H1 (cell line): ENCODE results near the gene POLR2C. TPM values are rescaled to one million over a fixed set of nuclear protein-coding genes. Genes with fewer than 3 reads are reported as not detected.
"Not testable (repeated sequence)": the region's sequence is repeated elsewhere in the genome, so short reads cannot be mapped to it uniquely, and the experiment has no call there.

Experiments used
- CTCF ChIA-PET: fragments of 300-600 bp; sonication (Branson Sonifier 250); formaldehyde crosslinking; loops from one replicate; lab custom pipeline; 2021; ENCODE audit not compliant: partially characterized antibody; lab: Charles Lee
- POLR2A ChIA-PET: fragments of 300-600 bp; sonication (Branson Sonifier 250); formaldehyde crosslinking; loops from one replicate; lab custom pipeline; 2021; ENCODE audit warnings: inconsistent platforms; ENCODE audit not compliant: partially characterized antibody; lab: Charles Lee
- DNase-seq, 2 experiments: peaks; one replicate each; pipeline versions ENCODE4 v3.0.0 to v3.0.0-alpha.2; 2010 to 2022; ENCODE audit warnings: low spot score in 2 of 2, low read depth in 1 of 2, mixed read lengths in 1 of 2
- FAIRE-seq: peaks from 2 replicates; lab custom pipeline; 2011; peaks lifted over from hg19 to GRCh38; lab: Jason Lieb, UNC
- H2AFZ ChIP-seq: 2 replicates; pipeline ENCODE4 v1.8.1; 2012; ENCODE audit warnings: low read length, inconsistent platforms
- H2AK5ac ChIP-seq: 2 replicates; pipeline ENCODE4 v1.6.1; 2013; ENCODE audit warnings: low read depth, low read length
- H2BK120ac ChIP-seq: replicated peaks from 2 replicates; pipeline ENCODE3; 2013; ENCODE audit warnings: low read depth, low read length, inconsistent platforms
- H2BK12ac ChIP-seq: 2 replicates; pipeline ENCODE4 v1.6.1; 2013; ENCODE audit warnings: low read depth, low read length
- H2BK15ac ChIP-seq: 2 replicates; pipeline ENCODE4 v1.6.1; 2013; ENCODE audit warnings: low read length
- H2BK20ac ChIP-seq: 2 replicates; pipeline ENCODE4 v1.6.1; 2013; ENCODE audit warnings: low read length
- H2BK5ac ChIP-seq: 2 replicates; pipeline ENCODE4 v1.6.1; 2013; ENCODE audit warnings: low read depth, low read length
- H3K14ac ChIP-seq: 2 replicates; pipeline ENCODE4 v1.6.1; 2013; ENCODE audit warnings: inconsistent platforms; ENCODE audit not compliant: insufficient read length
- H3K18ac ChIP-seq: 2 replicates; pipeline ENCODE4 v1.6.1; 2013; ENCODE audit warnings: low read length; ENCODE audit errors: extremely low read depth
- H3K23ac ChIP-seq: 2 replicates; pipeline ENCODE4 v1.6.1; 2013; ENCODE audit warnings: inconsistent platforms; ENCODE audit not compliant: insufficient read length
- H3K23me2 ChIP-seq: 2 replicates; pipeline ENCODE4 v1.6.1; 2013; ENCODE audit warnings: low read depth, low read length
- H3K27ac ChIP-seq: 2 replicates; pipeline ENCODE4 v1.6.1; 2011; ENCODE audit warnings: low read depth, low read length, inconsistent platforms
- H3K27me3 ChIP-seq, 4 experiments: replicated peaks in 1 of 4; 1 replicate in 1 of 4; 2 replicates in 3 of 4; pipeline versions ENCODE4 v1.6.1 to v1.8.1; 2011 to 2013; ENCODE audit warnings: low read length in 3 of 4, mild to moderate bottlenecking in 3 of 4, inconsistent platforms in 2 of 4, mixed read lengths in 2 of 4, moderate library complexity in 1 of 4; ENCODE audit not compliant: control insufficient read depth in 3 of 4, insufficient read depth in 3 of 4; ENCODE audit errors: extremely low read depth in 1 of 4
- H3K36me3 ChIP-seq, 4 experiments: 2 replicates each; pipeline versions ENCODE4 v1.6.1 to v1.8.1; 2011 to 2013; ENCODE audit warnings: mild to moderate bottlenecking in 4 of 4, low read length in 3 of 4, moderate library complexity in 2 of 4, control low read depth in 1 of 4, inconsistent platforms in 1 of 4; ENCODE audit not compliant: insufficient read depth in 4 of 4, control insufficient read depth in 2 of 4
- H3K4ac ChIP-seq: replicated peaks from 2 replicates; pipeline ENCODE3; 2013; ENCODE audit warnings: low read length, low read depth, mixed read lengths, inconsistent platforms; ENCODE audit not compliant: insufficient read length
- H3K4me1 ChIP-seq, 4 experiments: replicated peaks in 1 of 4; 1 replicate in 1 of 4; 2 replicates in 3 of 4; pipeline versions ENCODE4 v1.6.1 to v1.8.1; 2011 to 2013; ENCODE audit warnings: low read length in 3 of 4, inconsistent platforms in 2 of 4, mixed read lengths in 1 of 4; ENCODE audit not compliant: insufficient read depth in 4 of 4, control insufficient read depth in 3 of 4
- H3K4me2 ChIP-seq, 2 experiments: 2 replicates each; pipeline versions ENCODE4 v1.6.1 to v1.8.1; 2011 to 2013; ENCODE audit warnings: low read depth in 2 of 2, low read length in 2 of 2, control low read depth in 1 of 2, inconsistent platforms in 1 of 2, mild to moderate bottlenecking in 1 of 2; ENCODE audit not compliant: insufficient read depth in 1 of 2
- H3K4me3 ChIP-seq, 4 experiments: fragments of 200-600, 300-600 bp in 1 of 4; sonication (generic), shearing (Covaris generic), sonication (Bioruptor Twin) in 1 of 4; 2 replicates each; pipeline versions ENCODE4 v1.5.1 to v1.8.1; 2011 to 2016; ENCODE audit warnings: low read length in 4 of 4, low read depth in 3 of 4, control low read depth in 2 of 4, inconsistent platforms in 2 of 4, mild to moderate bottlenecking in 2 of 4, mixed read lengths in 1 of 4, moderate library complexity in 1 of 4; ENCODE audit not compliant: insufficient read depth in 2 of 4; ENCODE audit errors: extremely low read depth in 1 of 4
- H3K56ac ChIP-seq: replicated peaks from 2 replicates; pipeline ENCODE3; 2013; ENCODE audit warnings: low read depth, mild to moderate bottlenecking, mixed read lengths, low read length, inconsistent platforms; ENCODE audit not compliant: insufficient read length
- H3K79me1 ChIP-seq: 2 replicates; pipeline ENCODE4 v1.6.1; 2013; ENCODE audit warnings: low read depth, low read length, control low read depth
- H3K79me2 ChIP-seq, 2 experiments: 2 replicates each; pipeline versions ENCODE4 v1.6.1 to v1.8.1; 2012 to 2013; ENCODE audit warnings: low read length in 2 of 2, mild to moderate bottlenecking in 2 of 2, inconsistent platforms in 1 of 2; ENCODE audit not compliant: insufficient read depth in 2 of 2, control insufficient read depth in 1 of 2
- H3K9ac ChIP-seq, 4 experiments: replicated peaks in 1 of 4; 1 replicate in 1 of 4; 2 replicates in 3 of 4; pipeline versions ENCODE4 v1.6.1 to v1.8.1; 2011 to 2013; ENCODE audit warnings: low read depth in 3 of 4, low read length in 3 of 4, control low read depth in 2 of 4, mild to moderate bottlenecking in 2 of 4, moderate library complexity in 2 of 4, inconsistent platforms in 1 of 4; ENCODE audit errors: extremely low read depth in 1 of 4
- H3K9me3 ChIP-seq, 2 experiments: 2 replicates each; pipeline versions ENCODE4 v1.6.1 to v1.8.1; 2012 to 2013; ENCODE audit warnings: mild to moderate bottlenecking in 2 of 2, moderate library complexity in 2 of 2, control low read depth in 1 of 2, inconsistent platforms in 1 of 2, low read depth in 1 of 2, low read length in 1 of 2, mixed read lengths in 1 of 2; ENCODE audit not compliant: insufficient read depth in 2 of 2
- H4K20me1 ChIP-seq, 2 experiments: replicated peaks in 1 of 2; 2 replicates each; pipeline versions ENCODE3 to v1.8.1; 2011 to 2013; ENCODE audit warnings: inconsistent platforms in 2 of 2, low read length in 2 of 2, mild to moderate bottlenecking in 1 of 2; ENCODE audit not compliant: insufficient read depth in 2 of 2, control insufficient read depth in 1 of 2
- H4K5ac ChIP-seq: 2 replicates; pipeline ENCODE4 v1.6.1; 2013; ENCODE audit warnings: low read length, low read depth, mixed read lengths, inconsistent platforms; ENCODE audit not compliant: insufficient read length
- H4K8ac ChIP-seq: 2 replicates; pipeline ENCODE4 v1.8.0; 2013; ENCODE audit warnings: mild to moderate bottlenecking, moderate library complexity, low read length, inconsistent platforms; ENCODE audit not compliant: insufficient read depth; ENCODE audit errors: extremely low read depth
- H4K91ac ChIP-seq: replicated peaks from 2 replicates; pipeline ENCODE3; 2013; ENCODE audit warnings: low read length, mixed read lengths, inconsistent platforms; ENCODE audit not compliant: insufficient read length
- WGBS, 2 experiments: shearing (Covaris generic) in 1 of 2; methylation state at CpG; one replicate each; pipeline versions ENCODE4 v1.1.6 to v1.1.7; 2013 to 2015; ENCODE audit warnings: low lambda C conversion rate in 2 of 2, mixed read lengths in 2 of 2, inconsistent platforms in 1 of 2, low coverage in 1 of 2, missing lambda C conversion rate in 1 of 2; ENCODE audit not compliant: insufficient replicate concordance in 2 of 2, insufficient coverage in 1 of 2, insufficient read length in 1 of 2; ENCODE audit errors: extremely low coverage in 1 of 2, missing lambda C conversion rate in 1 of 2; 5-methylcytosine and 5-hydroxymethylcytosine counted together
- polyA plus RNA-seq, 7 experiments: library from polyadenylated mRNA; depleted of rRNA in 3 of 7; stranded (reverse) in 5 of 7; unstranded in 2 of 7; fragments of >200 nt in 5 of 7; fragments of 200-250 nt in 2 of 7; gene quantifications; 1 replicate in 5 of 7; 2 replicates in 1 of 7; 4 replicates in 1 of 7; pipeline versions ENCODE4 v1.2.1 to v1.2.3, GENCODE V29; 2011 to 2013; ENCODE audit warnings: missing spikeins in 2 of 7, mixed read lengths in 2 of 7
- total RNA-seq: library from RNA; stranded (reverse); fragmentation: NEBNext Ultra II Directional; extraction: Animal tissue kit (Norgen Biotek cat#: 25700); gene quantifications from 2 replicates; pipeline ENCODE4 v1.2.1, GENCODE V29; 2021

POLR2C gene
- total and polyA plus RNA-seq, 2 of the 8 experiments (the other 6 are each of a cell fraction or from before 2014, with no cell fraction given): 72.5 to 132 TPM

GRCh38 chr16:57440551-57440950 is 21.9 kb upstream of the POLR2C start:
- H2BK12ac ChIP-seq, H2AFZ ChIP-seq, H3K14ac ChIP-seq, H2BK20ac ChIP-seq, H2BK120ac ChIP-seq, H3K27ac ChIP-seq, H4K20me1 ChIP-seq, H3K4ac ChIP-seq, DNase-seq, H4K91ac ChIP-seq, H3K4me1 ChIP-seq, H3K23me2 ChIP-seq, H3K79me1 ChIP-seq, H2BK15ac ChIP-seq, H3K27me3 ChIP-seq, H3K4me2 ChIP-seq, H4K8ac ChIP-seq, H3K56ac ChIP-seq, H3K9ac ChIP-seq, H3K18ac ChIP-seq, H3K9me3 ChIP-seq, H4K5ac ChIP-seq, POLR2A ChIA-PET, H2AK5ac ChIP-seq, H3K23ac ChIP-seq, H3K4me3 ChIP-seq, H2BK5ac ChIP-seq, FAIRE-seq: not testable (repeated sequence)
- Histone ChIP-seq H3K36me3 (peaks cover 4 to 24% (median 13%) of the 10 kb centered on the region in 4 experiments; a peak in 4 of 8 replicates), H3K79me2 (peaks cover 5 to 24% of the 10 kb centered on the region in 2 experiments)
- CTCF ChIA-PET: interaction anchor here (1.4 to 1.5 kb wide), 2 partner anchors 22 to 85 kb away, joined by 3 to 4 read pairs; partner anchors contain the start of gene POLR2C
- 96% methylated on average over 8 of the region's 8 CpGs; no CpG with 5 or more reads in 1 of the 2 experiments for WGBS, 2 experiments
